Measurements from ENCODE around the gene SLC2A6. TPM values are rescaled to one million over a fixed set of nuclear protein-coding genes. Genes with fewer than 3 reads are reported as not detected.

SLC2A6 gene, protein sequence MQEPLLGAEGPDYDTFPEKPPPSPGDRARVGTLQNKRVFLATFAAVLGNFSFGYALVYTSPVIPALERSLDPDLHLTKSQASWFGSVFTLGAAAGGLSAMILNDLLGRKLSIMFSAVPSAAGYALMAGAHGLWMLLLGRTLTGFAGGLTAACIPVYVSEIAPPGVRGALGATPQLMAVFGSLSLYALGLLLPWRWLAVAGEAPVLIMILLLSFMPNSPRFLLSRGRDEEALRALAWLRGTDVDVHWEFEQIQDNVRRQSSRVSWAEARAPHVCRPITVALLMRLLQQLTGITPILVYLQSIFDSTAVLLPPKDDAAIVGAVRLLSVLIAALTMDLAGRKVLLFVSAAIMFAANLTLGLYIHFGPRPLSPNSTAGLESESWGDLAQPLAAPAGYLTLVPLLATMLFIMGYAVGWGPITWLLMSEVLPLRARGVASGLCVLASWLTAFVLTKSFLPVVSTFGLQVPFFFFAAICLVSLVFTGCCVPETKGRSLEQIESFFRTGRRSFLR
- 16.7 to 23.1 TPM (median 19.9 TPM) in 5 replicates for total RNA-seq (2022; extraction: Qiagen RNA extraction)

DNA sequence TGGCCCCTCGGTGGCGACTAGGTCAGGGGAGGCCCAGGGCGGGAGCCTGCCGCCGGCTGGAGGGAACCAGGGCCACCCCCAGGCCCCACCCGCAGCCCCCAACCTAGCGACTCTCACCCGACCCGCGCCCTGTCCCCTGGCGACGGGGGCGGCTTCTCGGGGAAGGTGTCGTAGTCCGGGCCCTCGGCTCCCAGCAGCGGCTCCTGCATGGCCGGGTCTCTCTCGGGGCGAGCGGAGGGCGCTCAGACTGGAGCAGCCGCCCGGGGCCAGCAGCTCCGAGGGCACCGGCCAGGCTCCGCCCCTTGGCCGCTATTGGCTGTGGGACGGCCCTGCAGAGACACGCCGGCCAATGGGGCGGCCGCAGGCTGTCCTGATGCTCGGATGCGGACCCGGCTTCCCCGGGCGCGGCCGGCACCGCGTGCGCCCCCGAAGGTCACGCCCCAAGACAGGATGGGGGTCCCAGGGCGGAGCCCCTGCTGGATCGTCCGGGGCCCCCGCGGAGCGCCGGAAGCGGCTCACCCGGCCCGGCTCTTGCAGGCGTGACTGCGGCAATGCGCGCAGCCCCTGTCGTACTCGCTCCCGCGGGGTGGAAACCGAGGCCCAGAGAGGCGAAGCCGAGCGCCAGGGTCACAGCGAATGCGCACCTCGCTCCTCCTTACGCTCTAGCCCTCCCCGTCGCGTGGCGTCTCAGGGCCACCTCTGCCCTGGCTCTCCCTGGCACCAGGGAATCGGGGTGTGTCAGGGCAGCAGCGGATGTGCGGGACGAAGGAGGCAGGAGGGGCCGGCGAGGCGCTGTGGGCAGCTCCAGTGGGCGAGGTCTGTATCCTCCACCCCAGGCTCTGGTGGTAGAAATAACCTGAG is at the start of gene SLC2A6:
Gene SLC2A6 (minus strand): TSS at position 249 of the 861 bp plus-strand sequence. CDS start 40 bp downstream, at position 209.

DNA sequence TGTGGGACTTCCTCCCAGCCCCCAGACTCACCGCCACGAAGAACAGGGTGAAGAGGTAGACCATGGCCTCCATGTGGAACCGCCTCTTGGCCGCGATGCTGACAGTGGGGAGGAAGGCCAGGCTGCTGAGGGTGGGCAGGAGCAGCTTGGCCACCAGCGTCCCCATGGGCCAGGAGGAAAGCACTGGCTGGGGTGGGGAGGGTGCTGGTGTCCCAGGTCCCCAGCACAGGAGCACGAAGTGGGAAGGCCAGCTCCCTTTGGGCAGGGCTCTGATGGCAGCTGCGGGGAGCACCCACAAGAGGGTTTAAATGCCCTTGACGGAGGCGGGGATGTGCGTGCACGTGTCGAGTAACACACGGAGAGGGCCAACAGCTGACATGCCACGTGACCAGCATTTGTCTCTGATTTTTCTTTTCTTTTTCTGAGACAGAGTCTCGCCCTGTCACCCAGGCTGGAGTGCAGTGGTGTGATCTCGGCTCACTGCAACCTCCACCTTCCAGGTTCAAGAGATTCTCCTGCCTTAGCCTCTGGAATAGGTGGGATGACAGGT is 45.9 kb upstream of the SLC2A6 start, which contains the start of gene MYMK:
Gene MYMK (minus strand): TSS at position 281 of the 550 bp plus-strand sequence. CDS start 115 bp downstream, at position 166.

DNA sequence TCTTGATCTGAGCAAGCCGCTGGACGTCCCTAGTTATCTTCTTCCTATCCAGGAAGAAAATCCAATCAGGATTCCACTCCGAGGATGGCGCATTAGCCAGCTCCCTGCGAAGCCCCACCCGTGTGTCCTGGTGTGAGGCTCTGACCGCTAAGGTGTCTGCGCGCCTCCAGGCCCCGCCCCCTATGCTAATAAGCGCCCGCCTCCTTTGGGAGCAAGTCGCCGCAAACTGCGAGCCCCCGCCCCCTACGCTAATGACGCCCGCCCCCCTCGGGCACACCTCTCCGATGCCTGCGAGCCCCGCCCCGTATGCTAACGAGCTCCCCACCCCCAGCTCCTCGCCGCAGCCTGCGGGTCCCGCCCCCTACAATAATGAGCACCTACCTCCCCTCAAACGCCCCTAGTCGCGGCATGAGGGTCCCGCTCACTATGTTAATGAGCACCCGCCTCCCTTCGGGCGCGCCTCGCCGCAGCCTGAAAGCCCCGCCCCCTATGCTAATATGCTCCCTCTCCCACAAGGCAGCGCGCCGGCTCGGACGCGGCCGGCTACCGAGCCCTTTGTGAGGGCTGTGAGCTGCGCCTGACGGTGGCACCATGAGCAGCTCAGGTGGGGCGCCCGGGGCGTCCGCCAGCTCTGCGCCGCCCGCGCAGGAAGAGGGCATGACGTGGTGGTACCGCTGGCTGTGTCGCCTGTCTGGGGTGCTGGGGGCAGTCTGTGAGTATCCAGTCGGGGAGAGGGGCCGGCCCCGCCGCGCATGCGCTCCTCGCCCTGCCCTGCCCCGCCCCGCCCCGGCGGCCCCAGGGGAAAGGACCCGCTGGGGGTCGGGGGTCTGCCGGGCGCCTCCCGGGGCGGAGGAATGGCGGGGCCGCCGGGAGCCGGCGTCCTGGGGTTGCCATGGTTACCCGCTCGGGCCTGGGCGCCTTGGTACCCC is 19.2 kb downstream of the SLC2A6 start, which contains the start of gene CACFD1:
Gene CACFD1 (plus strand): TSS at position 503 of the 929 bp plus-strand sequence. CDS start 89 bp downstream, at position 592.

DNA sequence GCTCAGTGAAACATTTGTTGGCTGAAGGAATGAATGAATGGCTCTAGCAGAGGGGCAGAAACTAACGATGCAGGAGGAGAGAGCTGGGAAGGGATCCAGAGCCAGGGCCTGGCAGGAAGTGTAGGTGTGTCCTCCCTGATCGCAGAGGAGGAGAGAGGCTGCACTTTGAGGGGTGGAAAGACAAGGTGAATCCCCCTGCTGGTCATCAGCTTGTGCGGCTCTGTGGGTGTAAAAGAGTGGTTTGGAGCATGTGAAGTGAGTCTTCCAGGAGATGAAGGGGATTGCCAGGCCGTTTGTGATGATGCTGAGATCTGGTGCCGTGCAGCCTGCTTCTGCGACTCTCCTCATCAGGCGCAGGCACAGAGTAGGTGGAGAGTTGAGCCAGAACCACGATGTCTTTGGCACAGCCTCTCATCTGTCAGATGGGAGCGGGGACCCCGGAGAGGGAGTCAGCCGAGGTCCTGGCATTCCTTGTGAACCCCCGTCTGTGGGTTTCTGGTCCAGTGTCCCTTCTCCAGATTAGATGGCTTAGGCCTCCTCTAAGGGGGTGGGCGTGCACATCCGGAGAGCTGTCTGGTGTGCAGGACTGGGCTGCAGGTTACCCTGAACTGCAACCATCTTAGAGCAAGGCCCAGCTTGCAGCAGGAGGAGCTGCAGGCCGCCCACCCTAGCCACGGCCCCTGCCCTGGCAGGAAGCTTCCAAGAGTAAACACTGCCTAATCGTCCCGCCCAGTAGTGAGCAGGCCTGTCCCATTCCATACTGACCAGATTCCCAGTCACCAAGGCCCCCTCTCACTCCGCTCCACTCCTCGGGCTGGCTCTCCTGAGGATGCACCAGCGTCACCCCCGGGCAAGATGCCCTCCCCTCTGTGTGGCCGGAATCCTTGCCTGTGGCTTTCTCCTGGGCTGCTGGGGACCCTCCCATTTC is 57.0 kb downstream of the SLC2A6 start, which contains the start of gene ADAMTS13:
Gene ADAMTS13 (plus strand): TSS at position 753 of the 928 bp plus-strand sequence. CDS start 77 bp downstream, at position 830.

Other genes starting within 250 kb of the SLC2A6 start
- gene ABO, start 203.9 kb downstream of the SLC2A6 start, total RNA-seq (2022; extraction: Qiagen RNA extraction), result not detected in 5 replicates
- gene SURF6, start 142.9 kb downstream of the SLC2A6 start, total RNA-seq (2022; extraction: Qiagen RNA extraction), result 21.5 to 29.5 TPM (median 24.1 TPM) in 5 replicates
- 24.5 to 31.5 TPM (median 29.3 TPM) in 5 replicates for gene MED22, start 131.0 kb downstream of the SLC2A6 start, total RNA-seq (2022; extraction: Qiagen RNA extraction)
- 3,185 to 3,532 TPM (median 3,382 TPM) in 5 replicates for gene RPL7A, start 130.9 kb downstream of the SLC2A6 start, total RNA-seq (2022; extraction: Qiagen RNA extraction)
- 33.4 to 49.3 TPM (median 45.1 TPM) in 5 replicates for gene SURF1, start 122.6 kb downstream of the SLC2A6 start, total RNA-seq (2022; extraction: Qiagen RNA extraction)
- 37.7 to 50.1 TPM (median 45.7 TPM) in 5 replicates for gene SURF2, start 122.5 kb downstream of the SLC2A6 start, total RNA-seq (2022; extraction: Qiagen RNA extraction)
- gene SURF4, start 103.0 kb downstream of the SLC2A6 start, total RNA-seq (2022; extraction: Qiagen RNA extraction), result 193 to 208 TPM (median 196 TPM) in 5 replicates
- 0.53 to 1.2 TPM (median 0.81 TPM) in 5 replicates for gene STKLD1, start 102.7 kb downstream of the SLC2A6 start, total RNA-seq (2022; extraction: Qiagen RNA extraction)
- gene REXO4, start 61.1 kb downstream of the SLC2A6 start, total RNA-seq (2022; extraction: Qiagen RNA extraction), result 32.4 to 36.5 TPM (median 32.9 TPM) in 5 replicates
- 0.51 to 0.73 TPM (median 0.56 TPM) in 5 replicates for gene ADAMTS13, start 56.7 kb downstream of the SLC2A6 start, total RNA-seq (2022; extraction: Qiagen RNA extraction)
- gene CACFD1, start 19.1 kb downstream of the SLC2A6 start, total RNA-seq (2022; extraction: Qiagen RNA extraction), result 3.9 to 5.2 TPM (median 4.4 TPM) in 5 replicates
- not detected in 5 replicates for gene MYMK, start 45.9 kb upstream of the SLC2A6 start, total RNA-seq (2022; extraction: Qiagen RNA extraction)
- gene ADAMTSL2, start 55.6 kb upstream of the SLC2A6 start, total RNA-seq (2022; extraction: Qiagen RNA extraction), result not detected in 5 replicates
- gene FAM163B, start 130.3 kb upstream of the SLC2A6 start, total RNA-seq (2022; extraction: Qiagen RNA extraction), result not detected in 5 replicates
- gene DBH, start 157.3 kb upstream of the SLC2A6 start, total RNA-seq (2022; extraction: Qiagen RNA extraction), result not detected in 5 replicates